Measurements from ENCODE around the gene BPIFB4.

The BPIFB4 gene

GRCh38 chr20:33133373-33133941, 54.0 kb downstream of the BPIFB4 start:
- no peaks in the 10 kb centered on the region for H3K27me3 ChIP-seq (ENCODE audit: control insufficient read depth, insufficient read depth, low read length)
- WGBS (ENCODE audit: insufficient coverage, insufficient read length) = no CpG with 5 or more reads among the region's 11 CpGs
- H3K36me3 ChIP-seq (ENCODE audit: control insufficient read depth, insufficient read depth, low read length) = no peaks in the 10 kb centered on the region
- H3K4me1 ChIP-seq (ENCODE audit: control insufficient read depth, insufficient read depth, low read length) = peaks cover 5% of the 10 kb centered on the region; the same call in 1 of the 2 replicates
- H3K4me3 ChIP-seq (ENCODE audit: low read length) = no peak overlapping the region
- no peaks in the 10 kb centered on the region for H3K9me3 ChIP-seq (ENCODE audit: control insufficient read depth, insufficient read depth, low read length)
- no peak overlapping the region for H3K27ac ChIP-seq (ENCODE audit: low read length)
- DNase-seq (ENCODE audit: low read depth, low spot score) = no peak

GRCh38 chr20:33137195-33137594, 57.8 kb downstream of the BPIFB4 start:
- no CpG with 5 or more reads among the region's 3 CpGs for WGBS (ENCODE audit: insufficient coverage, insufficient read length)
- H3K4me3 ChIP-seq (ENCODE audit: low read length) = no peak overlapping the region
- DNase-seq (ENCODE audit: low read depth, low spot score) = no peak

GRCh38 chr20:33139467-33139866, 60.0 kb downstream of the BPIFB4 start:
- no peaks in the 10 kb centered on the region for H3K36me3 ChIP-seq (ENCODE audit: control insufficient read depth, insufficient read depth, low read length)
- H3K27ac ChIP-seq (ENCODE audit: low read length) = no peak overlapping the region
- H3K27me3 ChIP-seq (ENCODE audit: control insufficient read depth, insufficient read depth, low read length) = no peaks in the 10 kb centered on the region
- H3K4me3 ChIP-seq (ENCODE audit: low read length) = no peak overlapping the region
- H3K9me3 ChIP-seq (ENCODE audit: control insufficient read depth, insufficient read depth, low read length) = no peaks in the 10 kb centered on the region
- DNase-seq (ENCODE audit: low read depth, low spot score) = no peak
- H3K4me1 ChIP-seq (ENCODE audit: control insufficient read depth, insufficient read depth, low read length) = no peaks in the 10 kb centered on the region

More at GRCh38 chr20:33137195-33137594, 57.8 kb downstream of the BPIFB4 start:
- Histone ChIP-seq H3K9me3 (ENCODE audit: control insufficient read depth, insufficient read depth, low read length) (no peaks in the 10 kb centered on the region), H3K27ac (ENCODE audit: low read length) (no peak overlapping the region), H3K4me1 (ENCODE audit: control insufficient read depth, insufficient read depth, low read length) (peaks cover 4% of the 10 kb centered on the region; the same call in 1 of the 2 replicates), H3K36me3 (ENCODE audit: control insufficient read depth, insufficient read depth, low read length) (no peaks in the 10 kb centered on the region), H3K27me3 (ENCODE audit: control insufficient read depth, insufficient read depth, low read length) (no peaks in the 10 kb centered on the region)

- H3K4me1 ChIP-seq (ENCODE audit: control insufficient read depth, insufficient read depth, low read length) = no peaks in the 10 kb centered on the region
- no peaks in the 10 kb centered on the region for H3K36me3 ChIP-seq (ENCODE audit: control insufficient read depth, insufficient read depth, low read length)
- WGBS (ENCODE audit: insufficient coverage, insufficient read length) = no CpG with 5 or more reads among the region's 5 CpGs
- H3K27ac ChIP-seq (ENCODE audit: low read length) = no peak overlapping the region
- H3K4me3 ChIP-seq (ENCODE audit: low read length) = no peak overlapping the region
- H3K27me3 ChIP-seq (ENCODE audit: control insufficient read depth, insufficient read depth, low read length) = no peaks in the 10 kb centered on the region
- no peak for DNase-seq (ENCODE audit: low read depth, low spot score)
- no peaks in the 10 kb centered on the region for H3K9me3 ChIP-seq (ENCODE audit: control insufficient read depth, insufficient read depth, low read length)
Measured at GRCh38 chr20:33145521-33145920, 66.1 kb downstream of the BPIFB4 start.

GRCh38 chr20:33147299-33147698, 67.9 kb downstream of the BPIFB4 start:
- Histone ChIP-seq H3K27ac (ENCODE audit: low read length) (no peak overlapping the region), H3K9me3 (ENCODE audit: control insufficient read depth, insufficient read depth, low read length) (no peaks in the 10 kb centered on the region), H3K36me3 (ENCODE audit: control insufficient read depth, insufficient read depth, low read length) (no peaks in the 10 kb centered on the region), H3K27me3 (ENCODE audit: control insufficient read depth, insufficient read depth, low read length) (no peaks in the 10 kb centered on the region), H3K4me3 (ENCODE audit: low read length) (no peak overlapping the region), H3K4me1 (ENCODE audit: control insufficient read depth, insufficient read depth, low read length) (no peaks in the 10 kb centered on the region)
- DNase-seq (ENCODE audit: low read depth, low spot score) = no peak
- 100% methylated on average over 2 of the region's 5 CpGs for WGBS (ENCODE audit: insufficient coverage, insufficient read length)

- H3K27ac ChIP-seq (ENCODE audit: low read length) = no peak overlapping the region
- DNase-seq (ENCODE audit: low read depth, low spot score) = no peak
- no peaks in the 10 kb centered on the region for H3K36me3 ChIP-seq (ENCODE audit: control insufficient read depth, insufficient read depth, low read length)
- no CpG with 5 or more reads among the region's 4 CpGs for WGBS (ENCODE audit: insufficient coverage, insufficient read length)
- no peaks in the 10 kb centered on the region for H3K4me1 ChIP-seq (ENCODE audit: control insufficient read depth, insufficient read depth, low read length)
- no peaks in the 10 kb centered on the region for H3K9me3 ChIP-seq (ENCODE audit: control insufficient read depth, insufficient read depth, low read length)
- H3K4me3 ChIP-seq (ENCODE audit: low read length) = no peak overlapping the region
- no peaks in the 10 kb centered on the region for H3K27me3 ChIP-seq (ENCODE audit: control insufficient read depth, insufficient read depth, low read length)
Measured at GRCh38 chr20:33148040-33148439, 68.6 kb downstream of the BPIFB4 start.

- no CpG with 5 or more reads among the region's 6 CpGs for WGBS (ENCODE audit: insufficient coverage, insufficient read length)
- Histone ChIP-seq H3K36me3 (ENCODE audit: control insufficient read depth, insufficient read depth, low read length) (no peaks in the 10 kb centered on the region), H3K27ac (ENCODE audit: low read length) (no peak overlapping the region), H3K4me1 (ENCODE audit: control insufficient read depth, insufficient read depth, low read length) (no peaks in the 10 kb centered on the region), H3K27me3 (ENCODE audit: control insufficient read depth, insufficient read depth, low read length) (no peaks in the 10 kb centered on the region), H3K4me3 (ENCODE audit: low read length) (no peak overlapping the region), H3K9me3 (ENCODE audit: control insufficient read depth, insufficient read depth, low read length) (no peaks in the 10 kb centered on the region)
- DNase-seq (ENCODE audit: low read depth, low spot score) = no peak
Measured at GRCh38 chr20:33154252-33154651, 74.8 kb downstream of the BPIFB4 start.

GRCh38 chr20:33158637-33159385, 79.4 kb downstream of the BPIFB4 start:
- H3K27ac ChIP-seq (ENCODE audit: low read length) = no peak overlapping the region
- H3K27me3 ChIP-seq (ENCODE audit: control insufficient read depth, insufficient read depth, low read length) = no peaks in the 10 kb centered on the region
- no peak overlapping the region for H3K4me3 ChIP-seq (ENCODE audit: low read length)
- no CpG with 5 or more reads among the region's 9 CpGs for WGBS (ENCODE audit: insufficient coverage, insufficient read length)
- H3K4me1 ChIP-seq (ENCODE audit: control insufficient read depth, insufficient read depth, low read length) = no peaks in the 10 kb centered on the region
- no peak for DNase-seq (ENCODE audit: low read depth, low spot score)
- no peaks in the 10 kb centered on the region for H3K36me3 ChIP-seq (ENCODE audit: control insufficient read depth, insufficient read depth, low read length)
- H3K9me3 ChIP-seq (ENCODE audit: control insufficient read depth, insufficient read depth, low read length) = no peaks in the 10 kb centered on the region

GRCh38 chr20:33159713-33160112, 80.3 kb downstream of the BPIFB4 start:
- Histone ChIP-seq H3K4me3 (ENCODE audit: low read length) (no peak overlapping the region), H3K4me1 (ENCODE audit: control insufficient read depth, insufficient read depth, low read length) (no peaks in the 10 kb centered on the region), H3K27me3 (ENCODE audit: control insufficient read depth, insufficient read depth, low read length) (no peaks in the 10 kb centered on the region), H3K9me3 (ENCODE audit: control insufficient read depth, insufficient read depth, low read length) (no peaks in the 10 kb centered on the region), H3K36me3 (ENCODE audit: control insufficient read depth, insufficient read depth, low read length) (no peaks in the 10 kb centered on the region), H3K27ac (ENCODE audit: low read length) (no peak overlapping the region)
- DNase-seq (ENCODE audit: low read depth, low spot score) = no peak
- no CpG with 5 or more reads among the region's 3 CpGs for WGBS (ENCODE audit: insufficient coverage, insufficient read length)

- no CpG with 5 or more reads among the region's 5 CpGs for WGBS (ENCODE audit: insufficient coverage, insufficient read length)
Measured at GRCh38 chr20:33160681-33161080, 81.2 kb downstream of the BPIFB4 start.

More at GRCh38 chr20:33160681-33161080, 81.2 kb downstream of the BPIFB4 start:
- no peaks in the 10 kb centered on the region for H3K4me1 ChIP-seq (ENCODE audit: control insufficient read depth, insufficient read depth, low read length)
- H3K4me3 ChIP-seq (ENCODE audit: low read length) = no peak overlapping the region
- no peak for DNase-seq (ENCODE audit: low read depth, low spot score)
- no peaks in the 10 kb centered on the region for H3K27me3 ChIP-seq (ENCODE audit: control insufficient read depth, insufficient read depth, low read length)
- no peaks in the 10 kb centered on the region for H3K36me3 ChIP-seq (ENCODE audit: control insufficient read depth, insufficient read depth, low read length)
- H3K9me3 ChIP-seq (ENCODE audit: control insufficient read depth, insufficient read depth, low read length) = no peaks in the 10 kb centered on the region
- no peak overlapping the region for H3K27ac ChIP-seq (ENCODE audit: low read length)
